ENCODE data around the gene SMARCAL1.

- TF ChIP-seq EZH2 (IDR thresholded peaks at IDR 0.05; ENCODE audit: borderline replicate concordance) (no peak), CTCF (IDR thresholded peaks at IDR 0.05; ENCODE audit: poor library complexity) (no peak)
Measured at GRCh38 chr2:216507220-216508160, 95.2 kb downstream of the SMARCAL1 start.

Data from hepatocyte (in vitro differentiated cells).